ENCODE results near the gene ACTRT2.

Gene ACTRT2

DNA sequence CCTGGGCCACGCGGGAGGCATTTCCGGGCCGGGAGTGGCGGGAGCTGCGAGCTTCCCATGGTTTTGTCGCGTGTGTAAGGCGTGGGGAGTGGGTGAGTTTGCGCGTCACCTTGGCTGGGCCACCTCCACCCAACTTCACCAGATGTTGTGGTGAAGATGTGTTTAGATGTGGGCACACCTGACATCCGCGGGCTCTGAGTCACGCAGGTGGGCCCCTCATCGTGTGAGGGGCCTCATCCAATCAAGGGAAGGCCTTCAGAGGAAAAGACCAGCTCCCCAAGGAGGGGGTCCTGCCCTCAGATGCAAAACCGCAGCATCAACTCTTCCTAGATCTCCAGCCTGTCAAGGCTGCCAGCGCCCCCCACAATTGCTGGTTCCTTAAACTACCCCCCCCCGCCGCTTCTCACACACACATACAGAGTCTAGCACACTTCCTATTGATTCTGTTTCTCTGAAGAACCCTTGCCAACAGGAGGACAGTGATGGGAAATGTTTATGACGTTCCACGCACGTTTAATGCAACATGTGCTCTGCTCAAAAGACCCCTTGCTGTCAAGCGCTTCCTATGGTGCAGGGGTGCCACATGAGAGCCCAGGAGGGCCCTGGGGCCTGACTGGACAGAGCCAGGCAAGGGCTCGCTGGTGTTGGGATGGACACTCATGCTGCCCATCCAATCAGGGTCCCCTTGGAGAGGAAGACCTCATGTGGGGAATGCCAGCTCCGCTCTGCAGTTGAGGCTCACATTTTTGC, 11.9 kb downstream of the ACTRT2 start:
- no peak for DNase-seq (ENCODE audit: low spot score)

DNA sequence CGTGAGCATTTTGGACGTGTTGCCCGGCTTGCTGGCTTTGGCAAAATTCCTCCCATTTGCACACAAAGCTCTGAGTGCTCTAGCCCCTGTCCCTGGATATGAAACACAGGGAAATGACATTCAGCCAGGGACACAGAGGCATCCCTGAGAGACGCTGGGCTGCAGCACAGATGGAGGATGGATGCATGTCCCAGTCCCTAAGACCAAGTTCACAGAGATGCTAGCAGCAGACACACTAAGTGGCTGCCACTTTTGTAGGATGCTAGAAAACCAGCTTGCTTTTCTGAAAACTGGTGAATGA, 12.5 kb downstream of the ACTRT2 start:
- no peak for DNase-seq (ENCODE audit: low spot score)

DNA sequence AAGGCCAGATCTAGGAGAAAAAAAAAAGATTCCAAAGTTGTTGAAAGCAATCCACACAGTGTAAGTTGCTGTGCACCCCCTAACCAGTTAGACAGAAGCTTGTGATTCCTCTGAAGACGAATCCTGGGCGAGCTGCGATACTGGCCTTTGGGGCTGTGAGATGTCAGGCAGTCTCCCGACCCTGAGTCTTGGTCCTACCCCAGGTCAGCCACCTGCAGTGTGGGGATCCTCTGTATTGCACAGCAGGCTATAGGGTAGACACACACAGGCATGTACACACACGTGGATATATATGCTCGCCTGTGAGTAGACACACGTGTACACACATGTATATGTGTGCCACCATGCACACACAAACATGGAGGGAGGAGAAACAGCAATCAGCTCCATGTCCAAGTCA, 12.9 kb downstream of the ACTRT2 start:
- DNase-seq (ENCODE audit: low spot score), result no peak

- DNase-seq (ENCODE audit: low spot score), result no peak
Observed at GRCh38 chr1:3034728-3035562, 13.7 kb downstream of the ACTRT2 start.

- DNase-seq (ENCODE audit: low spot score), result no peak
Observed at GRCh38 chr1:3035563-3036446, 14.5 kb downstream of the ACTRT2 start.

DNA sequence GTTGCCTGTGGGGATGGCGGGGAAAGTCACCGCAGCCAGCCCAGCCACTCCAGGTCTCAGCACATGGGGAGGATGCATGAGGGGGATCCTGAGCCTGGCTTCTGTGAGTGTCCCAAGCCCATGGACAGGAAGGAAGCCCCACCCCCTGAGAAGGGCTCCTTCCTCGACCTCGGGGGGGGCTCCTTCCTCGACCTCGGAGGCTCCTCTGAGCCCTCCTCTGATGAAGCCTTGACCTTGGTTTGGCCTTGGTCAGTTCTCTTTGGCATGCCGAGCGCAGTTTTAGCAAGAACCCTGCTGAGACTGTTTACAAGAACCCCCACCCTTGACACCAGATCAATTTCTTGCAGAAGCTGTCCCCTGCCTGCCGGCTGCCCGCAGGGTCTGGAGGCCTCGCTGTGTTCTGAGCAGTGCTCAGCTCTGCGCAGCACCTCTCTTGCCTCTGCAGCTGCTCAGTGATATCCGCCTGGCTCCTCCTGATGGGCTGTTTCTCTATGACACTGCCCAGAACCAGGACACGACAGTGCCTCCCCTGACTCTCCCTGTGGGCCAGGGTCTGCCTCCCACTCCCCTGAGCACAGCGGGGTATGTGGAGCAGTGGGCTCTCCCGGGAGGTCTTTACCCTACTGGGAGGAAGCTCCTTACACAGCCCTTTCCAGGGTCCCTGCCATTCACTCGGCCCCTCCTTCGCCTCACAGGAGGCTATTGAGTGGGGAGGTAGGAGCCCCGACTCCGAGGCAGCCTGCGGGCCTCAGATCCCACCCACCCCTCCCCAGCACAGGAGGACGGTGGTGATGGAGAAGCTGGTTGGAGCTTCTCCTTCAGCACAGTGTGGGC, 15.4 kb downstream of the ACTRT2 start:
- DNase-seq (ENCODE audit: low spot score), result no peak

DNA sequence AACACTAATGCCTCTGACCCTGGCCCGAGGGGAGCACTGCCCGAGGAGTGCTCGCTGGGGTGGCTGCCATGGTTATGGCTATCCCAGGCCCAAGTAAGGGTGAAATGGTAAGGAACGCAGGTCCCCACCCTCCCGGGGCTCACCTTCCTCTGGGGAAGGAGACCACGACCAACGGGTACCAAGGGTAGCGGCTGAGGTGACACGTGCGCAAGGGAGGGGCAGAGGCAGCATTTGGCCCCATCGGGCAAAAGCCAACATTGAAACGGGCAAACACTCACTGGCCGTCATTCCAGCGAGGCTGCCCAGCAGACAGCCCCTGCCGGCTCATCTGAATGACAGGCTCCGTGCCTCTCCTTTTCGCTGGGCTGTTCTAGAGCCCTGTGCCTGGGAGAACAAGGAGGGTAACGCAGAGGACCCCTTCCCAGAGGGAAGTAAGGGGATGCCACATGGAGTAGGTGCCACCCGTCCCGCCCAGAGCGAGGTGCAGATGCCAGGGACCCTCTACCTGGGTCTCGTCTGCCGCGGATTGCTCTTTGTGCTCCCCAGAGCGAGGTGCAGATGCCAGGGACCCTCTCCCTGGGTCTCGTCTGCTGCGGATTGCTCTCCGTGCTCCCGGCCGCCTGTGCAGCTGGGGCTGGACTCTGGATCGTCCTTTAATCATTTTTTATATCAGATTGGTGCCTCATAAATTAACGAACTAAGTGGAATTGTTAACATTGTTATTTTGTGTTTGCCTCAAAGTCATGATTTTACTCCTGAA, 16.2 kb downstream of the ACTRT2 start:
- DNase-seq (ENCODE audit: low spot score), result no peak

GRCh38 chr1:3038113-3038551, 16.9 kb downstream of the ACTRT2 start:
- DNase-seq (ENCODE audit: low spot score), result no peak

DNA sequence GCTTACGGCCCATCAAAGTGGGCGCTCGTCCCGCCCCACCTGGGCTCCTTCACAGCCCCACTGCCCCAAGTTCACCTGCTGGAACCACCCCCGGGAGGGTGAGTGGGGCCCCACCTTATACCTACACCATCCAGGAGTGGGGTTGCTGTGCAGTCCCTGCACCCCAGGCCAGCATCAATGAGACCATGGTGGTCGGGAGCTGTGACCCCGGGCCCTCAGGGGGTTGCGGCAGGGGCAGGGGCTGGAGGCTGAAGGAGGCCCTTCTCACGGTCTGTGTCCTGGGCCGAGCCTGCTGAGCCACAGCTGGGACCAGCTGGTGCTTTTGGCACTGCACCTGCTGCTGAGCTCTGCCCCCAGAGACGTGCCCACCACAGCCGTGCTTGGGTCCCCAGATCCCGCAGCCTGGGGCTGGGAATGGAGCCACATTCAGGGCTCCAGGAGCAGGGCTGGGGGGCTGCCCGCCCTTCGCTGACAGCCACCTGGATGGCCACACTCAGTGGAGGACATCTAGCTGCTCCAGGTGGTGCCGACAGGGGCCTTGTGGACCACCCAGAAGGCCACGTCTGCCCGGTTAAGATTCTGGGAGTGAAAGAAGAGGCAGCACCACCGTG, 17.4 kb downstream of the ACTRT2 start:
- DNase-seq (ENCODE audit: low spot score), result no peak

- no peak for DNase-seq (ENCODE audit: low spot score)
Observed at GRCh38 chr1:3040004-3040403, 18.7 kb downstream of the ACTRT2 start.

GRCh38 chr1:3042481-3042880, 21.2 kb downstream of the ACTRT2 start:
- no peak for DNase-seq (ENCODE audit: low spot score)

DNA sequence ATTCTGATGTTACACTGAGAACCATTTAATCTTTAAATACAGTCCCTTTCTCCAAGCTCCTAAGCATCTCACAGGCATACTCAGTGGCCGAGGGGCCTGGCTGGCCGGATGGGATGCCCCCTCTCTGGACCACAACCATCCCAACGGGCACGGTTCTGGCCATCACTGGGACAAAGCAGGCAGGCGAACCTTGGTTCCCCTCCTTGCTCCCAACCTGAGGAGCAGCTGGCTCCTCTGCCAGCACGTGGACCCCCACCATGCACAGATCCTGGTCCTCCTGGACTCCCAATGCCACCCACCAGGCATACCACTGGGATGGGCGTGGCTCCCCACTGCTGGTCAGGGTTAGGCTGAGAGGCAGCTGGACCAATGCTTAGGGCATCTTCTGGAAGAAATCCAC, 27.9 kb downstream of the ACTRT2 start:
- DNase-seq (ENCODE audit: low spot score), result no peak

GRCh38 chr1:3049905-3050304, 28.6 kb downstream of the ACTRT2 start:
- DNase-seq (ENCODE audit: low spot score), result no peak

- DNase-seq (ENCODE audit: low spot score), result no peak
Observed at GRCh38 chr1:3050603-3051002, 29.3 kb downstream of the ACTRT2 start.

- no peak for DNase-seq (ENCODE audit: low spot score)
Observed at GRCh38 chr1:3051270-3052268, 30.3 kb downstream of the ACTRT2 start.

- no peak for DNase-seq (ENCODE audit: low spot score)
Observed at GRCh38 chr1:3052501-3052900, 31.2 kb downstream of the ACTRT2 start.

- DNase-seq (ENCODE audit: low spot score), result no peak
Observed at GRCh38 chr1:3053366-3053980, 32.2 kb downstream of the ACTRT2 start.

DNA sequence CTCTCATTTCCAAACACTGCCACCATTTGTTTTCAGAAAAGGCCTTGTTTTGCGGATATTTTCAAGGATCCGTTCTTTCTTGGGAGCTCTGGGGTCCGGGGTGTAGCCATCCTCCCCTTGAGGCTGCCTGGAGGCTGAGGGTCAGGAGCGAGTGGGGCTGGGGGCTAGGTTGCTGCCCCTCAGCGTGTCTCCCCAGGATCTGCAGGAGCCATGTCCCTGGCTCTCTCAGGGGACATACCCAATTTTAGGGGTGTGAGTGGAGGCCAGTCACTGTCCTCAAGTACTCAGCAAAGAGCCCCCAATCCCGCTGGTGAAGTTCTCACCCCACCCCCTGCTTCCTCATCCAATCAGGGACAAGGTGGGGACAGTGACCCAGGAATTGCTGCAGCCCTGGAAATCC, 32.7 kb downstream of the ACTRT2 start:
- DNase-seq (ENCODE audit: low spot score), result no peak

- DNase-seq (ENCODE audit: low spot score), result no peak
Observed at GRCh38 chr1:3054474-3054873, 33.2 kb downstream of the ACTRT2 start.

Measured in pons (tissue), 1 donor.